Measurements from ENCODE around the gene HPS4. TPM values are rescaled to one million over a fixed set of nuclear protein-coding genes. Genes with fewer than 3 reads are reported as not detected.

Gene HPS4
- polyA plus RNA-seq, 3 donors: 9.8 to 13.0 (median 12.0) TPM

DNA sequence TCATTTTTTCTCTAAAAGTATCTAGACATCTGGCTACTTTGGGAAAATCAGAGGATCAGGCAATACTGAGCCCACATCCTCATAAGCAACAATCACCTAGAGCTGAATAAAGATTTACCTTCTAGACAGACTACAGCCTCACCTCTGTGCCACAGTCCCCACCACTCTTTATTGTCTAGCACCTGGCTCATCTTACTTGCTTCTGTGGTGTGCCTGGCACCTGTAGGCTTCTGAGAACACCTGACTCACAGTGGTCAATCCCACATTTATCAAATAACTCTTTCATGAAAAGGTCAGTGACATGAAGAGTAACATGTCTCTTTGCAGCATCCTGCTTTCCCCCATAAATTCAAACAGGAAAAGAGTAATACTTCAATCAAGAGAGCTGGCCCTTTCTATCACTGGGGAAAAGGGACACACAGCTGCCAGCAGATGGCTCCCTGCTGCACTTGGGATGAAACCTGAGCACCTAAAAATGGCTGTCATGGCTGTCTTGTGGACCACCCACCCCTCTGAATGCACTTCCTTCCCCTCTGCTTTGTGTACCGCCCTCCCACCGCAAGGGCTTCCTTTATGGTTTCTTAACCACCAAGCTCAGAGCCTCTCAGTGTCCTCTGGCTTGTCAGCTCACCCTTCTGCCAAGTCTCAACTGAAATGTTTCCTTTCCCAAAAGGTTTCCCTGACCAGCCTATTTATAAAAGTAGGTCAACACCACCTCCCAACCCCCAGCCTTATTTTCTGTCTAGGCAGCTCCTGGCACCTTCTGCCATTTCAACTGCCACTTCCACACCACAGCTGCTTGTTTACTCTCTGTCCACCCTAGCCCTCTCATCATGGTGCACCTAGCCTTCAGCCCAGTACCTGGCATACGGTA is 19.3 kb upstream of the HPS4 start:
- no peak overlapping the region for H3K27ac ChIP-seq (ENCODE audit: low read depth, low read length)
- WGBS, 3 donors: 22 to 41% (median 31%) methylated on average over 3 of the region's 3 CpGs

DNA sequence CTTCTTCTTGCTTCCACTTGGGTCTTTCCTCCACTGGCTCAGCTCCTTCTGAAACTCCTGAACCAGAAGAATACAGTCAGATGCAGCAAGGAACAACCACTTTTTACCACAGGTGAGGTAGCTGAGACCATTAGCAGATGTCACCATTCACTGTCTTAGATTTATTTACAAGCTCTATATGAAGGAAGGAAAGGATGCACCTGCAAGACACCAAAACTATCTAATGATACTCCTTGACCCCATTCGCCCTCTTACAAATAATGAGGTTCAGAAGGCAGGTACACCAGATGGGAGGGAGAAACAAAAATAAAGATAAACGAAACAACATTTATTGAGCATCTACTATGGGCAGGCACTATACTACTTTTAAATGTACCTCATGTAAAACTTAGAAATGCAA is 18.4 kb upstream of the HPS4 start:
- WGBS, 3 donors: 82 to 95% (median 91%) methylated on average over 2 of the region's 2 CpGs

DNA sequence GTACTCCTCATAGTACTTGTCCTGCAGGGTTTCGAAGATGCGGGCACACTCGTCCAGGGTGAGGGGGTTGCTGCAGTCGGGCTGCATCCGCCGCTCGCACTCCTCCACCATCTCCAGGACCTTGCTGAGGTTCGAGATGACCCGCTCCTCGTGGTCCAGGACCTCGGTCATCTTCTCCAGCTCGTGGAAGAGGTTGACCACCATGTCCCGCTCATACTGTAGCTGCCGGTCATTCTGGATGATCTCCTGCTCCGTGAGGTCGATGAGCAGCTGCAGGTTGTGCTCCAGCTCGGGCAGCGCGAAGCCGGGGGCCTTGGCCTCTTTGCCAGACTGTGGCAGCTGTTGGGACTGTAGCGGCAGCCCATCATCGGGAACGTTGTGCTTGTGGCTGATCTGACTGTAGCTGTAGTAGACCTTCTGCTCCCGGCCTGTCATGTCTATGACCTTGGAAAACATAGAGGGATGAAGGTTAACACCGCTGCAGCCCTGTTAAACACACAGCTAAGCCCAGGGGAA is 15.7 kb upstream of the HPS4 start:
- 89 to 93% (median 93%) methylated on average over 25 of the region's 25 CpGs for WGBS, 3 donors
- no peak overlapping the region for H3K27ac ChIP-seq (ENCODE audit: low read depth, low read length)

More for the DNA sequence above, 18.4 kb upstream of the HPS4 start:
- no peak overlapping the region for H3K27ac ChIP-seq (ENCODE audit: low read depth, low read length)

DNA sequence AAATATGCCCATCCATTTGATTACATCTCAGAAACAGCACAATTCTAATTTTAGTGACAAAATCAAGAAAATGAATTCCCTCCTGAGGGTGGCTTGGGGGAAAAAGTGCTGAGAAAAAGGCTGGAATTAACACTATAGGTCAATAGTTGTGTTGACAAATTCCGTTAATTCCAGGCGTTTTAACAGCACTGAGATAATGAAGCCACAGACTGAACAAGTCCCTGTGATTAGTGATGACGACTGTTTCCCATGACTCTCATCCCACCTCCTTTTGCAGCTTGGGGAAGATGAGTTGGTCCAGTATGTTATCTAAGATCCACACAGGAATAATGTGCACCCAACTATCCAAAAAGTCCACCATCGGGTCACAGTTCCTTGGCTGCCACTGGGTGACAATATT is 12.9 kb upstream of the HPS4 start:
- no peak overlapping the region for H3K27ac ChIP-seq (ENCODE audit: low read depth, low read length)
- WGBS, 3 donors: 80 to 90% (median 85%) methylated on average over 4 of the region's 4 CpGs

DNA sequence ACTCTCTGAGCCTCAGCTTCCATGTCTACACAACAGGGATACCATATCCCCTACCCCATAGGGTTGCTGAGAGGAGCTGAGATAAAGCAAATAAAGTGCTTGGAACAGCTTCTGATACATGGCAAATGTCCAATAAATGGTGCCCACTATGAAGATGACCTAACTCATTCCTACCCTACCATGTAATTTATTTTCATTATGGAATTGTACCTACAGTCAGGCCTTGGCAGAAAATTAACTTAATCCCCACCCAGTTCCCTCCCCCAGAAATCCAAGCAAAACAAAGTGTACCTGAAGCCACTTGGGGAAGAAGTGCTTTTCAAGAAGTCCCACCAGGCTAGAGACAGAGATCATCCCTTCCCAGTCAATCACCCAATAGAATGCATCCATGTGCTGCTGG is 10.9 kb upstream of the HPS4 start:
- no peak overlapping the region for H3K27ac ChIP-seq (ENCODE audit: low read depth, low read length)

DNA sequence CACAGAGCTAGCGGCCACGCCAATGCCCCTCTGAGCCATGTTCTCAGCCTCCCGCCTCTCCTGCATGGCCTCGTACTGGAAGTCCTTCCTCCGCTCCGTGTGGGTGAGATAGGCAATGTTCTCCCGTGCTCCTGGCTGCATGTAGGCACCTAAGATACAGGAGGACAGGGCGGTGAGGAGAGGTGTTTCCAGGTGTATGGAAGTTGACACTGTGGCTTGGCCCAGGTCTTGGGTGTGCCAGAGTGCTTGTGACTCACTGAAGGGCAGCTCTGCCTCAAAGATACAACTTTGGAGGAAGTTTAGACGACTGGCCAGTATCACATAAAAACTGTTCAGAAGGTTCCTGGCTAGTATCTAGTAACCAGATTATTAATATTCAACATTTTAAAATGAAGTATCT is 8.6 kb upstream of the HPS4 start:
- H3K27ac ChIP-seq (ENCODE audit: low read depth, low read length): no peak overlapping the region
- WGBS, 3 donors: 89 to 91% (median 90%) methylated on average over 9 of the region's 9 CpGs

DNA sequence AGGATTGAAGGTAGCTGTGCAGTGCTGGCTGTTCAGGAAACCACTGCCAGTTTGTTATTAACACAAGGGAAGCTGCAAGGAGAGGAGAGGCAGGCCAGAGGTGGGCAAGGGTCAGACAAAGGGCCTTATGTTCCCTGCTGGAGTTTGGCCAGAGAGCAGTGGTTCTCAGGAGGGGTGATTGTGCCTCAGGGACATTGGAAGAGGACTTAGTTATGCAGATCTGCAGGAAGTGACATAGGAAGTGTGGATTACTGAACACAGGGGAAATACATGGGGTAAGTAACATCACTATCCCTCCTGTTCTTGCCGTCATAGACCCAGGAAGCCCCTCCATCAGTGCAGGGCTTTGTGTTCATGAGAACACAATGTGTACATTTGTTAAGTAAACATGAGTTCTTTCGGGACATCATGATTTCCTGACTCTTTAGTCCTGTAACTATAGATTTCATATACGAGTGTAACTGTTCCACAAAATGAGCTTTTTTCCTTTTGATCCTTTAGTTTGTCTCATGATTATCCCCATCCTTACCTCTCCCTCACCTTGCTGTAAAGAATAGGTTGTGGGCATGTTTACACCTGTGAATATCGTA is 6.0 kb upstream of the HPS4 start:
- WGBS, 3 donors: 68 to 74% (median 72%) methylated on average over 4 of the region's 4 CpGs
- H3K27ac ChIP-seq (ENCODE audit: low read depth, low read length): no peak overlapping the region

DNA sequence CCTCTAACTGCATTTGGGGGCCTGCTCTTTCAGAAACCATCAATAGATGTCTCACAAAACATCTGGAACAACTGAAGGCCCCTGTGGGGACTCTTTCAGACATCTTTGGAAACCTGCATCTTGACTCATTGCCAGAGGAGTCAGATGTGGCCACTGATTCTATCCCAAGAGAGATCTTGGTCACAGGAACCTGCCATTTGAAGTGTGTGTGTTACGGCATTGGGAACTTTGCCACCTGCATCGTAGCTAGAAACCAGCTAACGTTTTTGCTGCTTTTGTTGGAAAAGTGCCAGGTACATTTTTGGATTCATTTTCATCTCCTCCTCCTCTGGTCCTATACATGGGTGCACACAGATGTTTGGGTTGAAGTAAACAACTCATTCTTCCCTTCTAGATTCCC is 4.4 kb upstream of the HPS4 start:
- H3K27ac ChIP-seq (ENCODE audit: low read depth, low read length): no peak overlapping the region
- WGBS, 3 donors: 30 to 55% (median 43%) methylated on average over 3 of the region's 3 CpGs

DNA sequence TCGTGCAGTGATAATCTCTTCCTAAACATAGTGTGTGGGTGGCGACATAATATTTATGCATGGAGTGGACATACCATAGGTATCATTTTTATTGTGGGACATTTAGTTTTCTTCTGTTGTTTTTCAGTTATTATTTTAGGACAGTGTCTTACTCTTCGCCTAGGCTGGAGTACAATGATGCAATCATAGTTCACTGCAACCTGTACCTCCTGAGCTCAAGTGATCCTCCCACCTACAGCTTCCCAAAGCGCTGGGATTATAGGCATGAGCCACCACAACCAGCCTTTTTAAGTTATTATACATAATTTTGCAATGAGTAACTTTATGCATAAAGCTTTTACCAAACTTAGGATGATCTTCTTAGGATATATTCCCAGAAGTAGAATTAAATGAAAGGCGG is 2.8 kb upstream of the HPS4 start:
- no peak overlapping the region for H3K27ac ChIP-seq (ENCODE audit: low read depth, low read length)
- 83 to 86% (median 85%) methylated on average over 5 of the region's 5 CpGs for WGBS, 3 donors

DNA sequence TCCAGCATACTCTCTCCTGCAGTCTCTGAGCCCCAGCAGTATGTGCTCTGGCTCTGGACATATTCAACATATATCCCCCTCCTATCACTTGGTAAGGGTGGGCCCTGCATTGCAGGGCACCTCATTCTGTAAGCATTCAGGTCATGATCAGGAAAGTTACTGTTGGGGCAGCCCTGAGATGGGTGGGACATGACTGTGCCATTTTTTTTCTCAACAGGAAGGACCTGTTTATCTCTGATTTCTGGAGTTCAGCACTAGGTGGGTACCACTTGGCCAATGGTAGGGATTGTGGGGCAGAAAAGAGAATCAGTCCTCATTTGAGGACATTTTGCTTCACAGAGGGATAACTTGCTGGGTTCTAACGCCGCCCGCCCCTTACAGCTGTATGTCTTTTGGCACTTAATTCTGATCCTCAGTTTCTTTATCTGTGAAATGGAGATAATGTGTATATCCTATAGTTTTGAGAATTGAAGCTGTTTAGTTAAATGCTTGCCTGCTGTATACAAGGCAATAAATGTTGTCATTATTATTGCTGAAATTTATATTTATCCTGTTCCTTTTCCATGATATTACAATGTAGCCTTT is 2.3 kb upstream of the HPS4 start:
- 58 to 73% (median 72%) methylated on average over 3 of the region's 3 CpGs for WGBS, 3 donors
- H3K27ac ChIP-seq (ENCODE audit: low read depth, low read length): no peak overlapping the region

DNA sequence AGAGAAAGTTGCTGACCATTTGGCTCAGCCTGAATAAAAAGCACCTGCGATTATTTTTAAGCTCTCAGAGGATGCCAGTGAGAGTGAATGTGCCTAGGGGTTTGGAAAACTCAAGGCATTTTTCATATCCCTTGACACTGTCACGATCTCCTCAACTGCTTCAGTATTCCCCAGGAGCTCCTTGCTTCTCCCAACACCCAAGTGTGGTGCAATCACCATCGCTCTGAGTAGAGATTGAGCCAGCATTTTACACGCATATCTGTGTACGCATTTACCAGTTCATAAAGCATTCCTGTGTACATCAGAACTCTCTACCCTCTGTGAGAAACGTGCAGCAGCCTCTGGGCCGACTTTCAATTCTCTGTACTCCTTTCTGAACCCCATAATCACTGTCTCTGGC is 1.4 kb upstream of the HPS4 start:
- H3K27ac ChIP-seq (ENCODE audit: low read depth, low read length): no peak overlapping the region
- WGBS, 3 donors: 35 to 59% (median 51%) methylated on average over 7 of the region's 7 CpGs

DNA sequence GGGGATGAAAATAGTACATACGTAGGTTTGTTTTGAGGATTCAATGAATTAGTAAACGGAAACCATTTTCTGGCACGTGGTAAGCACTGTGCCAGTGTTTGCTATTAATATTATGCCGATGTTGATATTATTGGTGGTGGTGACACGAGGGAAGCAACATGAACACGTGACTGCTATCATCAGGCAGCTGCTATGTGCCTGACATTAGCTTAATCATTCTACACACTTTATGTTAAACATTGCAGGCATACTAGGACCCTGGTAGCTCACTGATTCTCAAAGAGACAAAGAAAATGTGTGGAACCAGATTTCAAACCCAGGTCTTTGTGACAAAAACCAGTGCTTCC is 750 bp upstream of the HPS4 start:
- 6 to 8% (median 6%) methylated on average over 6 of the region's 6 CpGs for WGBS, 3 donors
- H3K27ac ChIP-seq (ENCODE audit: low read depth, low read length): no peak overlapping the region

DNA sequence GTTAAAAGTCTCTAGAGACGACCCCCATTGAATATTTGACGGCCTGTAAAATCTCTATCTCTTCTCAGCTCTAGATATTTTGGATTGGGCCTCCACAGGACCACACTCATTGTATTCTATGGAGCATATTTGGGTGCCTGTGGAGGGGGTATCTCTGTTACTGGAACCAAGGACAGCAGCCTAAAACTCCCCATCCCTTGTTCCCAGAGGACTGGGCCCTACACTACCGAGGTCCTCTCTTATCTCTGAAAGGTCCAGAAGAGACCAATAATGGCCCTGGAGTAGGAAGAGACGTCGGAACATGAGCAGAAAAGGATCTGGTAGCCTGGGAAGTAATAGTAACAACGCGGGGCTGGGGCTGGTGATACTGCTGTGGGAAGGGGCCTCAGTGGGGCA is 542 bp downstream of the HPS4 start:
- WGBS, 3 donors: 6 to 13% (median 7%) methylated on average over 7 of the region's 7 CpGs
- no peak overlapping the region for H3K27ac ChIP-seq (ENCODE audit: low read depth, low read length)

DNA sequence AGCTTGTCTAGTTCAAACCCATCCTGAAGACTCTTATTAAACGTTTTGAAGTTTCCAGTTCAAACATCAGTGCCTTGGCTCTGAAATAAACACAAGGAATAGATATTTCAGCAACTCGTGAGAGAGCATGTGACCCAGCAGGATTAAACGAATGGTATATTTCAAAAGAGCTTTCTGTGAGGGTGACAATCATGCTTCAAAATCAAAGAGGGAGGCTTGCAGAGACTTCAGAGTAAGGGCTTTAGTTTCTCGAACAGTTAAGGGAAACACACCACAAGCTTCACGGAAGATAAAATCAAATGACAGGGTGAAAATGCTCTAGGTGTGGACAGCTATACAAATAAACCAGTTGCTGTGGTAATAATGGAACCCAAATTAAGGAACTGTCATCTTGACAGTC is 1.4 kb downstream of the HPS4 start:
- no peak overlapping the region for H3K27ac ChIP-seq (ENCODE audit: low read depth, low read length)
- 39 to 46% (median 45%) methylated on average over 5 of the region's 5 CpGs for WGBS, 3 donors

DNA sequence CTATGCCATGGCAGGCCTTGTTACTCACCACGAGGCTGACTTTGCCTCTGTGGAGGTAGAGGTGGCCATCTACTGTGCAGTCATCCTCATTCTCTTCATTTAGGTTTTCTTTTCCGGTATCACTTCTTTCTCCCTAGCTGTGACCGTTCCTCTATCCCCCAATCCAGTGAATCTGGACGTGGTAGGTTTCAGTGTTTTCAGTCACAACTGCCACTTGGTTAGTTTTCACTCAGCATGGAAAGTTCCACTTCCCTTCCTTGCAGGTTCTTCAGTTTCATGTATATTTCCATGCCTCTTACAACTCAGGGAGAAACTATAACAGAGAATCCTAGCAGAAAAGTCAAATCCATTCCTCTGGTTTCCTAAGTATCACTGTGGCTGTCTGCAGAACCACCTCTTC is 1.9 kb downstream of the HPS4 start:
- WGBS, 3 donors: 74 to 79% (median 76%) methylated on average over 4 of the region's 4 CpGs
- no peak overlapping the region for H3K27ac ChIP-seq (ENCODE audit: low read depth, low read length)

DNA sequence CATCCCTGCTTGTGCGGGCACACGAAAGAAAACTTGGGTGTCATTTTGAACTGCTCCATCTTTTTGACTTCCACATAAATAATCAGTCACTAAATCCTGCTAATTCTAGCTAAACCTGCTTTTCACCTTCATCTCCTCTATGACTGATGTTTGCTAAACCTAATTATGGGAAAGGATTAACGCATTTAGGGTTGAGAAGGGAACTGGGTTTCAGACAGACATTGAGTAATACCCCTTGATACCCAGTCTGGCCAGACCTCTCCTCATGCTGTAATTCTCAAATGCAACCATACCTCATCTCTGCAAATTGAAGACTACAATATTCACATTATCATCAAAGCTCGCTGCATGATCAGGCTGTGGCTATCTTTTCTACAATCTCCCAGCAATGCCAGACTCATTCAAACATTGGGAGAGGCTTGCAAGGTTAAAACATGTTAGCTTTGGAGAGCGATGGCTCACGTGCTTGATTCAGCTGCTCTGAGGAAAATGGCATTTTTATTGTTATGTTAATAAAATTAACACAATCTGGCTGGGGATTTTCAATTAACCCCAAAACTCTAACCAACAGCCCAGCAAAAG is 2.4 kb downstream of the HPS4 start:
- H3K27ac ChIP-seq (ENCODE audit: low read depth, low read length): no peak overlapping the region
- WGBS, 3 donors: 65 to 69% (median 68%) methylated on average over 6 of the region's 6 CpGs

DNA sequence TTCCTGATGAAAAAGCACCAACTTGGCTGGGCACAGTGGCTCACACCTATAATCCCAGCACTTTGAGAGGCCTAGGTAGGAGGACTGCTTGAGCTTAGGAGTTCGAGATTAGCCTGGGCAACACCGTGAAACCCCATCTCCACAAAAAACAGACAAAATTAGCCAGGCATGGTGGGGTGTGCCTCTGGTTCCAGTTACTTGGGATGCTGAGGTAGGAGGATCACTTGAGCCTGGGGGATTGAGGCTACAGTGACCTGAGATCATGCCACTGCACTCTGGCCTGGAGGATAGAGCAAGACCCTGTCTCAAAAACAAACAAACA is 3.0 kb downstream of the HPS4 start:
- 74 to 91% (median 81%) methylated on average over 2 of the region's 2 CpGs for WGBS, 3 donors
- no peak overlapping the region for H3K27ac ChIP-seq (ENCODE audit: low read depth, low read length)

DNA sequence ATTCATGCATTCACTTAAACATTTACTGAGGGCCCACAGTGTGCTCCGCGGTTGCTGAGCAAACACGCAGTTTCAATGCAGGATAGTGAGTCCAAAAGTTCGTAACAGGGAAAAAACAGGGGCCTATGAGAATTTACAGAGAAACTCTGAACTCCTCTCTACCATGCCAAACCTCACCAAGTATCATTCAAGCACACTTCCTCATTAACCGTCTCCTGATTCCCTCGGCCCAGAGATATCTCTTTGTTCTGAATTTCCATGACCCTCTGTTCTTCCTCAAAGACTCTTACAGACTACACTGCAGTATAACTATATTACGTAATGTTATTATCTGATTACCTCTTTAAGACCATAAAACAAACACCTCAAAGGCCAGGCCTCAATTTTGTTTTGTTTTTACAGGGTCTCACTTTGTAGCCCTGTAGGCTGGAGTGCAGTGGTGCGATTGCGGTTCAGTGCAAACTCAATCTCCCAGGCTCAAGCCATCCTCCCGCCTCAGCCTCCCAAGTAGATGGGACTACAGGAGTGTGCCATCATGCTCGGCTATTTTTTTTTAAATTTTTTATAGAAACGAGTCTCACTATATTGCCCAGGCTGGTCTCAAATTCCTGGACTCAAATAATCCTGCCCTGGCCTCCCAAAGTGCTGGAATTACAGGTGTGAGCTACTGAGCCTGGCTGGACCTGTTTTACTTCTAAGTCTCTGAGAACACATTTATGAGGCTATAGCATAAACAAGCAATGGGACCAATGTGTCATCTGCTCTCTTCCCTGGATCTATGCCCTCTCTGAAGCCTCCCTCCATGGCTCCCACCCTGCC is 3.6 kb downstream of the HPS4 start:
- 46 to 65% (median 63%) methylated on average over 12 of the region's 12 CpGs for WGBS, 3 donors
- no peak overlapping the region for H3K27ac ChIP-seq (ENCODE audit: low read depth, low read length)
